NCI-H1436 treated with DMSO at 0.1 percent for 48 hours (cell line): Measurements from ENCODE around the gene LY9.
"Not testable (repeated sequence)": the region's sequence is repeated elsewhere in the genome, so short reads cannot be mapped to it uniquely, and the experiment has no call there.

Source experiments
- DNase-seq: peaks from one replicate; lab custom pipeline; 2025; lab: John Stamatoyannopoulos, UW

The LY9 gene

DNA sequence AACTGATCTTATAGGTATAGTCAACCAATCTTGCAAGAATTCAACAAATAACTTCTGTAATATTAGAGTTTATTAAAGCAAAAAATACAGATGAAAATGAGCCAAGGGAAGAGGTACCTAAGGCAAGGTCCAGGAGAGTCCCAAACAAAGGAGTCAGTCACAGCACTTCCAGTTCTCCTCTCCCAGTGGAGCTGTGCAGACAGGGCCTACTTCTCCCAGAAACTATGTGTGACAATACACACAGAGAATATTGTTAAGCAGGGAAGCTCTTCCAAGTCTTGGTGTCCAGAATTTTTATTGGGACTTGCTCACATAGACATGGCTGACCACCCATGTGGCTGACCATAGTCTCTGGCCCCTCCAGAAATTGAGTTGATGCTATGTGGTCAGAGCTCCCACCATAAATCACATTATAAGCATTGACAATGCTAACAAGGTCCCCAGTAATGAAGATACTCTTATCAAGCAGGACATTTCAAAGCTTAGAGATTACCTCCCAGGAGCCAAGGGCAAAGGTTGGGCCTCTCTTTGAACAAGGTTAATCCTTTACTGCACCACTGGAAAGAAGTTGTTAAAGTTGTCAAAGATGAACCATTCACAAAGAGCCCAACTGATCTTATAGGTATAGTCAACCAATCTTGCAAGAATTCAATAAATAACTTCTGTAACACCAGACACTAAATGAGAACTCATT is 70.2 kb downstream of the LY9 start:
- no peak for DNase-seq

DNA sequence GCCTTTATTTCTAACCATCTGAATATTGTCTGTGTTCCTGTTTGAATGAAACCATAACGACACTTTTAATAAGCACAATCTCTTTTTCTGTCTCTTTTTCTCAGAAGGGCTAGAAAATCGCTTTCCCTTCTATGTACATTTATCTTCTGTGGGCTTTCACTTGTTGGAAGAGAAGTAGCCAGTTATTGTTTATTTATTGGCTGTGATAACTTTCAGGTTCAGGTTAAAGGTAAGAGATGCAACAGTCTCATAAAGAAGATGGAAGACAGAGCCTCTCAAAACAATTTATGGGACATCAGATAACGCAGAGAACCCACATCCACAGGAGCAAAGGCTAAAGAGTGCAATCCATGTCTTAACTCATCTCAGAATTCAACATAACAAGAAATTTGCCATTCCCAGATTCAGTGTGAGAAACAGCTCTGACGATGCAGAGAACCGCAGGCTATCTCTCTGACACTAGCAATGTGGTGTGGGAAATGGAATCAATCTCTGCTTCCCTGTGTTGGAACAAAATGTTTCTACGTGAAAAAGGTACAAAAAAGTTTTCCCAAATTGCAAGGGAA is 70.8 kb downstream of the LY9 start:
- no peak for DNase-seq

DNA sequence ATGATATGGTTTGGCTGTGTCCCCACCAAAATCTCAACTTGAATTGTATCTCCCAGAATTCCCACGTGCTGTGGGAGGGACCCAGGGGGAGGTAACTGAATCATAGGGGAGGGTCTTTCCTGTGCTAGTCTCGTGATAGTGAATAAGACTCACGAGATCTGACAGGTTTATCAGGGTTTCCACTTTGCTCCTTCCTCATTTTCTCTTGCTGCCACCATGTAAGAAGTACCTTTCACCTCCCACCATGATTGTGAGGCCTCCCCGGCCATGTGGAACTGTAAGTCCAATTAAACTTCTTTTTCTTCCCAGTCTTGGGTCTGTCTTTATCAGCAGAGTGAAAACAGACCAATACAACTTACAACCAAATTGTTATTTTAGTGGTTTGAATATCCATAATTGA is 71.7 kb downstream of the LY9 start:
- not testable (repeated sequence) for DNase-seq

DNA sequence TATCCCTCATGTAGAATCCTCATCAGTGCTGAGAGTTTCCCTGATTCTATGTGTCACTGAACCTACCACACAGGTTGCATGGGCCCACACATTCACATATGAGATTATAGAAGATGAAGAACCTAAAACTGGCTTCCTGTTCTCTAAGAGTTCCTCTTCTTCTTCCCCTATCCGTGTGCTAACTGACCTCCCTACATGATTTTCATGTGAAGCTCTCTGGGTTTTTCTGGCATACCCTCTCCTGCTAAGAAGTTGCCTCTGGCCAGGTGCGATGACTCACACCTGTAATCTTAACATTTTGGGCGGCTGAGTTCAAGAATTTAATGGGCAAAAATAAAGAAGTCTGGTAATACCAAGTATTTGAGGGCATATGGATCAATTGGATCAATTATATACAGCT is 72.2 kb downstream of the LY9 start:
- no peak for DNase-seq

DNA sequence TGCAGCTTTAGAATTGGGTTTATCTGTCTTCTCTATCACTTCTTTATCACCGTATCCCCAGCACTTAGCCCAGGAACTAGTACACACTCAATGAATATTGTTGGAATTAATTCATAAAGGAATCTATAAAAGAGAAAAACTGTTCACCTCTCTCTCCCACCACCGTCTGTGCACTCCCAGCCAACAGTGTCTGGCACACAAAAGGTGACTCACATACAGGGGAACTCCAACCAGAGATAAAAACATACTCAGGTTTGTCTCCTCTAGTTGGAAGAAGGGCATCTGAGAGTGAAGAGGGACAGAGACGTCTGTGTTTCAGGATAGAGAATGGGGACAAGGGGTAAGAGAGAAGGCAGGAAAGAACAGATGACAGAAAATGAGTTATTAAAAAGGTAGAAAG is 79.0 kb downstream of the LY9 start:
- no peak for DNase-seq

DNA sequence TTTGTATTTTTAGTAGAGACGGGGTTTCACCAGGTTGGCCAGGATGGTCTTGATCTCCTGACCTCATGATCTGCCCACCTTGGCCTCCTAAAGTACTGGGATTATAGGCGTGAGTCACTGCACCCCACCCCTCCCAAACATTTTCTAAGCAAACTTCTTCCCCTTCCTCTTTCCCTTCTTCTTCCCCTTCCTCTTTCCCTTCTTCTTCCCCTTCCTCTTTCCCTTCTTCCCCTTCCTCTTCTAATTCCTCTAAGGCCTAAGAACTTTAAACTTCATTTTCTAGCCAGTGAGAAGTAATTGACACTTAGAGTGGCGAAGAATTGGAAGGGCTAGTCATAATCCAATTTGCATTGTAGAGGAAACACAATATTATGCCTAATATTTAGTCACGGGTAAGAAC is 79.6 kb downstream of the LY9 start:
- not testable (repeated sequence) for DNase-seq

DNA sequence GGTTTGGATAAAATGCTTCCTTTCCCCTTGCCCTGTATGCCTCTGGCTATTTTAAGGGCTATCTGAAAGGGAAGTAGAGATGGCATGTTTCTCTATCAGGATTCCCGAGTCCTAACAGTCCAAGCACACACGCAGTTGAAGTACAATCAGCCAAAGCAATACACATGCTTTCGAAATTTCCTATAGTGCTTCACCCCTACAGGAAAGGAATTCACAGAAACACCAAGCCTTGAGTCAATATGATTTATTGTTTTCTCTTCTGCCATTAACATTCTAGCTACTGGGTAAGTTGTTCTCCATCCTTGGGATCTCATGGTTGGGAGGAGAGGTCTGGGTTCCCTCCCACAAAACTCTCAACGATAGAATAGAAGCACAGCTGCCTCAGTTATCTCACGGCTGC is 80.3 kb downstream of the LY9 start:
- DNase-seq, result no peak

DNA sequence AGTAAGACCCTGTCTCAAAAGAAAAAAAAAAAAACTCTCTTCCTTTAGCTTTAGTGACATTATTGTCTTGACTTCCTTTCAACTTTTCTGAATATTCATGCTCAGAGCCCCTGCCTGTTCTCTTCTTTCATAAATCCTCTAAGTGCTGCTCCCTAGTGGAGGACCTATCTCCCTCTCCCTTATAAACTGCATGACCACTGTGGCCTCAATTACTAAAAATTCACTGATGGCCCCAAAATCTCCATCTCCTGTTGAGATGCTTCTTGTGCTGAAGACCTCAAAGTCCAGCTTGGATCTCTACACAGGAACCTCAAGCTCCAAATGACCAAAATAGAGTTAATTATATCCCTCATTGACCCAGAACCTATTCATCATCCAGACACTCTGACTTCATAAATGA is 81.2 kb downstream of the LY9 start:
- no peak for DNase-seq
